Fibroblast of skin of right quadriceps (primary cell): ENCODE results near the gene RBM7.

ENCODE experiments used
- DNase-seq: peaks from one replicate; pipeline ENCODE4 v3.0.0-alpha.2; 2013

Gene RBM7, protein sequence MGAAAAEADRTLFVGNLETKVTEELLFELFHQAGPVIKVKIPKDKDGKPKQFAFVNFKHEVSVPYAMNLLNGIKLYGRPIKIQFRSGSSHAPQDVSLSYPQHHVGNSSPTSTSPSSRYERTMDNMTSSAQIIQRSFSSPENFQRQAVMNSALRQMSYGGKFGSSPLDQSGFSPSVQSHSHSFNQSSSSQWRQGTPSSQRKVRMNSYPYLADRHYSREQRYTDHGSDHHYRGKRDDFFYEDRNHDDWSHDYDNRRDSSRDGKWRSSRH

GRCh38 chr11:114400216-114400914, at the start of gene RBM7, which contains the start of gene C11orf71:
RBM7 (plus strand) TSS chr11:114400666; CDS start chr11:114400672, 6 bp downstream.
C11orf71 (minus strand) TSS chr11:114400511; CDS start chr11:114400331, 180 bp downstream.
- peak; percentile 99 for DNase-seq

- DNase-seq: peak; percentile 65
These were observed 47.0 kb upstream of the RBM7 start for GRCh38 chr11:114353443-114353842.

DNA sequence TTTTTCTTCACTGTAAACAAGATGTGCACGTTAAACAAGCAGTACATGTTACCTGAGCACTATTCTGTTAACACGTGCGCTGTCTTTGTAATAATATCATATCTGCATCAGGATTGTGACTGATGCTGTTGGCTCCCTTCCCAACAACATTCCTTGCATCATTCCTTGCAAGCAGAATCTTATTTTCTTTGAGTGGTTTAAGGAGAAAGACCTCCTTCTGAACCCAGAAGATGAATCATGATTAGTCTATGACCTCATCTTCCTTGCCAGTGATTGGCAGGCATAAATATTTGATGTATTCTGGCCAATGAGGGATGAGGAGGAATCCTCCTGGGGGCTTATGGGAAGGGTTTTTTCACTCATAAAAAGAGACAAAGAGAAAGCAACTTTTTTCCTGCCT, 46.4 kb upstream of the RBM7 start:
- peak; percentile 95 for DNase-seq

- DNase-seq: no peak
These were observed 41.8 kb upstream of the RBM7 start for GRCh38 chr11:114358716-114359115.

- peak; percentile 53 for DNase-seq
These were observed 41.1 kb upstream of the RBM7 start for GRCh38 chr11:114359342-114359741.

DNA sequence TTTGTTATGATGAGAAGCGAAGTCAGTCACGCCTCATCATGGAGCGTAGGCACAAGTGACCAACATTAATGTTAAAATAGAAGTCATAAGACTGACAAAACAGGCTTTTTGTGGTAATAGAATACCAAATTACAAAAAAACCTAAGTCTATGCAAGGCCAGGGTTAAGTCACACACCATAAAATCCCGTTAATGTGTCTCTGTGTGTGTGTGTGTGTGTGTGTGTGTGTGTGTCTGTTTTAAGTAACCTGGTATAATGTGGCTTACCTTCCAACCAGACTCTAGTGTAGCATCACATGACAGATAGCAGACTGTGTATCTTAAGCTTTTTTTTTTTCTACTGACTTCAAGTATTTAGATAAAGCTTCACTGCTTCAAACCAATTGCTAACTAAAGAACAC, 38.1 kb upstream of the RBM7 start:
- DNase-seq: no peak

- no peak for DNase-seq
These were observed 37.5 kb upstream of the RBM7 start for GRCh38 chr11:114362958-114363357.

DNA sequence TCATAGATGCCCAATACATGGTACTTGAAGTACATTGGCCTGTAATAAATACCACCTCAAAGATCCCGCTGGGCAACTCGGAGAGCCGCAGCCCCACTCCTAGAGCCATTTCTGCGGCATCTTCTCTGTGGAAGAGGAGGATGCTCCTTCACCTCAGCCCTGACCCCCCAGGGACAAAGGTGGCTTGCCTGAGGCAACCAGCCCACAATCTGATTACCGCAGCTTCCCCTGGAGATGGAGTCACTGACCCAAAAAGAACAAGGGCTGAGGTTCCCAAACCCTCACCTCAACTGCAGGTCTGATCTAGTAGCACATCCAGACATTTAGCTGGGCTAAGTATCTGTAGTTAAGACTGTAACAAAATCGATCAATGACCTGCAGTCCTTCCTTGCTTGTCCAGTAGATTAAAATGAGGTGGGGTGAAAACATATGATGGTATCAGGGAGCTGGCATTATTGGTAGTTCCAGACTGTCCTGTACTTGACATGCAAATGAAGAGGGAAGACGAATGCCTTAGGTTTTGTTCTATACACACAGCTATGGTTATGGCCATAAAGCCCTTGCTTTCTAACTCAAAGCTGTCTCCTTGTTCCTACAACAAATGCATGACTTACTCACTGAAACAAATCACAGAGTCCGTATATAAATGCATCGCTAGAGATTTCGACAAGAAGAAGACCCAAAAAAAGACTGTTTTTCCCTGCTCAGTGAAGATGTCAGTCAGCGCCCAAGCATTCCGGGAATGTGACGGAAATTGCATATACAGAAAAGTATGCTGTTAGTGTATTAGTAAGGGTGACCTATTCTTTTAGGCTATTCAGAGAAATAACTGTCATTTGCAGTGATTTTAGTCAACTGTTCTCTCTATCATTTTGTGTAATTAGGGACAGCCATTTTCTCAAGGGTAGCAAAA, 33.9 kb upstream of the RBM7 start:
- peak; percentile 96 for DNase-seq

DNA sequence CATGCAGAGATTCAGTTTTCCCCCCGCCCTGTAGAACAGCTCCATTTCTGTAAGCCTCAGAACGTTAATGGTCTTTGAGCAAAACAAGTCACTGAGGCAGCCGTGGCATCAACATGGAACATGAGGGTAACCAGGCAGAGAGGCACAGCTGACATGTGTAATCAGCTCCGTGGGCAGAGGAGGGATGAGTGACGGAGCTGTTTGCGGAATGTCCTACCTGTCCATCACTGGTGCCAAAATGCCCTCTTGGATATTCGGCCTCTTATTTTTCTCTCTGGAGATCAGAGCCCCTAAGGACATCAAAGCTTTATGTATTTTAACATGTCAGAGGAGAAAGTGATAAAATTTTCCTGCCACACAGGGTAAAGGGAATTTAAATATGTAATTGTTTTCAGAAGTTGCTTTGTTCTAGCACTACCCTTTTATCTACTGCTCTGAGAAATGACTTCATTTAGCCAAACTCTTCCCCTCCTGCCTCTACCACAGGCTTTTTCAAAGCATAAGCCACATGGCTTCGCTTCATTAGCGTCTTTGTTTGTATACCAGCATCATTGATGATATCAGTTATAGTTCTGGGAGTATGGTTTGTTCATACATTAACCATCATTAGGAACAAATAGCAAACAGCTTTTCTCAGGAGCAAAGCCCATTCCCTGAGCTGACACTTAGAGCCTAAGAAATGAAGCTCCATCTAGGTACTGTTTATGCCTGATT, 33.1 kb upstream of the RBM7 start:
- DNase-seq: no peak

GRCh38 chr11:114368918-114369680, 31.4 kb upstream of the RBM7 start:
- DNase-seq: no peak

DNA sequence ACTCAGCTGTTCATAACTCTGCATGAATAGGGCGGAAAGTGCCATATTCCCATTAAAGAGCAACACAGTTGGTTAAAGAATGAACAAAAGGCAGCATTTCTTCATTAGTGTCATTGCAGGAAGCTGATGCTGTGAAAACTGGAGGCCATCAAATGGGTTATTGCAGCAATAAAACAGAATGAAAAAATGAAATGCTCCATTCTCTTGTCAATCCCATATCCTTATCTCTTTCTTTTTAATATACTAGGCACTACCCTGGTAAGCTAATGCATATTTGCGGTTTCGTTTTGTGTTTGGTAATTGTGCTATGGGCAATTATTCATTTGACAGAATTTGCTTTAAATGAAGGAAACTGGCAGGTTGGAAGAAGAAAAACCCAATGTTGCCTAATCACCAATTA, 25.4 kb upstream of the RBM7 start:
- no peak for DNase-seq

- DNase-seq: peak; percentile 98
These were observed 22.7 kb upstream of the RBM7 start for GRCh38 chr11:114377612-114378267.

GRCh38 chr11:114379394-114380069, 20.9 kb upstream of the RBM7 start:
- DNase-seq: no peak

DNA sequence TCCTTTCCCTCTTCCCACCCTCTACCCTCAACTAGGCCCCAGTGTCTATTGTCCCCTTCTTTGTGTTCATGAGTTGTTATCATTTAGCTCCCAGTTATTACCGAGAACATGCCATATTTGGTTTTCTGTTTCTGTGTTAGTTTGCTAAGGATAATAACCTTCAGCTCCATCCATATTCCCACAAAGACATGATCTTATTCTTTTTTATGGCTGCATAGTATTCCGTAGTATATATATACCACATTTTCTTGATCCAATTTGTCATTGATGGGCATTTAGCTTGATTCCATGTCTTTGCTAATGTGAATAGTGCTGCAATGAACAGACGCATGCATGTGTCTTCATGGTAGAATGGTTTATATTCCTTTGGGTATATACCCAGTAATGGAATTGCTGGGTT, 18.0 kb upstream of the RBM7 start:
- no peak for DNase-seq

GRCh38 chr11:114384487-114384886, 16.0 kb upstream of the RBM7 start:
- no peak for DNase-seq

DNA sequence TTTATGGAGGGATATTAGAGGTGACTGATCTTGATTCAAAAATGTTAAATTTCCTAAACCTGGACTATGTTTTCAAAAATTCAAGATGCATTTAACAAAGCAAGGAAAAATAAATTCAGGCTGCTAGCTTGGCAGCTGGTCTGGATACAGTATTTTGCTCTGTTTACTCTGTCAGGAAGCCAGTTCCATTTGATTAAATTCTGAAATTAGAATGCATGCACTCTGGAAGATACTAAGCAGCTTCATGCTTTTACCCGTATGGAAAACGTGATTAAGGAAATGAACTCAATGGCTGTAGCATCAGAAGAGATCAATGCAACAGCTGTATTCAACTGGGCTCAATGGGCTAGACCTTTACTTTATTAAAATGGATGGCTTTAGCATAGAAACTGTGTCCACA, 14.3 kb upstream of the RBM7 start:
- DNase-seq: no peak

GRCh38 chr11:114386545-114386944, 13.9 kb upstream of the RBM7 start:
- peak; percentile 53 for DNase-seq

GRCh38 chr11:114392735-114393667, 7.5 kb upstream of the RBM7 start:
- DNase-seq: no peak

- no peak for DNase-seq
These were observed 4.7 kb upstream of the RBM7 start for GRCh38 chr11:114395736-114396135.

DNA sequence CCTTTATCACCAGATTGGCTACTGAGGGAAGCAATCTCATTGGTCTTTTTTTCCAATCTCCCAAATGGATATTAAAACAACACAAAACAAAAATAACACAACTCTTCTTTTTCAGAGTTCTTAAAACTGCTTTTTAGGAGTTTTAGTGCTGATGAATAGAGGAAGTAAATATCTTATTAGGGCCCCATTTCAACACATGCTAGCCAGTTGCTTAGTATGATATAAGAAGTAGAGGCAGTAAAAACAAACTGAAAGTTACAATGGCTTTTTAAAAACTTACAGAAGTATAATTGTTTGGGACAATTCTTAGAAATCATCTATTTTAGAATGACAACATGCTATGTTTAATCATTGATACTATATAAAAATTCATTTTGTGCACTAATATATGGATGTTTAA, 3.5 kb upstream of the RBM7 start:
- DNase-seq: no peak
